Peyer's patch (tissue), 4 donors: ENCODE results near the gene TEX264. TPM values are rescaled to one million over a fixed set of nuclear protein-coding genes. Genes with fewer than 3 reads are reported as not detected.

ENCODE experiments used
- DNase-seq, 3 donors: peaks; one replicate each; pipeline ENCODE4 v3.0.0-alpha.2; 2017 to 2019
- H3K27ac ChIP-seq, 4 donors: fragments of 200-600 bp; sonication (generic); one replicate each; pipeline ENCODE4 v1.5.1; 2016 to 2019
- H3K27me3 ChIP-seq, 2 donors: fragments of 200-600 bp; sonication (generic); one replicate each; pipeline ENCODE4 v1.5.1; 2019
- H3K36me3 ChIP-seq, 3 donors: fragments of 200-600 bp; sonication (generic); one replicate each; pipeline ENCODE4 v1.5.1; 2016 to 2019
- H3K4me1 ChIP-seq, 4 donors: fragments of 200-600 bp; sonication (generic); one replicate each; pipeline ENCODE4 v1.5.1; 2016 to 2019
- H3K4me3 ChIP-seq, 4 donors: fragments of 200-600 bp; sonication (generic); 1 replicate in 3 of 4; 2 replicates in 1 of 4; pipeline ENCODE4 v1.5.1; 2016 to 2019; ENCODE audit warnings: mild to moderate bottlenecking in 1 of 4
- H3K9me3 ChIP-seq, 4 donors: fragments of 200-600 bp; sonication (generic); one replicate each; pipeline ENCODE4 v1.5.1; 2016 to 2019; ENCODE audit warnings: mild to moderate bottlenecking in 1 of 4
- CTCF ChIP-seq, 6 experiments: fragments of 450-650 bp in 4 of 6; fragments of 200-600 bp in 2 of 6; sonication (generic) in 1 of 6; IDR thresholded peaks; one replicate each; pipeline ENCODE4 v1.5.1; 2017 to 2019; ENCODE audit warnings: antibody characterized with exemption in 6 of 6, mild to moderate bottlenecking in 3 of 6, moderate library complexity in 1 of 6
- POLR2A ChIP-seq, 2 donors: fragments of 450-650 bp; IDR thresholded peaks; one replicate each; pipeline ENCODE4 v1.5.1; 2017; ENCODE audit warnings: antibody characterized with exemption in 2 of 2, mild to moderate bottlenecking in 2 of 2, moderate library complexity in 2 of 2
- small RNA-seq, 2 donors: library from RNA; depleted of rRNA; stranded (forward); fragments of <200 nt; gene quantifications; one replicate each; pipeline ENCODE3, GENCODE V24; 2016
- total RNA-seq, 4 donors: library from RNA; depleted of rRNA; stranded (reverse); fragments of >200 nt; gene quantifications; one replicate each; pipeline ENCODE4 v1.1.0, GENCODE V29; 2016

The TEX264 gene
- total RNA-seq, 4 donors from 2014 or later: 22.3 to 118 (median 83.2) TPM

- Histone ChIP-seq H3K27ac (no peak overlapping the region), H3K27me3 (no peaks in the 10 kb centered on the region), H3K9me3 (no peaks in the 10 kb centered on the region), H3K36me3 (no peaks in the 10 kb centered on the region), H3K4me1 (no peaks in the 10 kb centered on the region), H3K4me3 (no peak overlapping the region)
- no peak for DNase-seq
- TF ChIP-seq POLR2A (IDR thresholded peaks at IDR 0.05): no peak
- TF ChIP-seq CTCF (IDR thresholded peaks at IDR 0.05): no peak
These were observed 79.8 kb downstream of the TEX264 start for GRCh38 chr3:51750878-51751277.

- Histone ChIP-seq H3K4me3 (no peak overlapping the region), H3K27ac (no peak overlapping the region), H3K36me3 (no peaks in the 10 kb centered on the region), H3K9me3 (no peaks in the 10 kb centered on the region), H3K27me3 (no peaks in the 10 kb centered on the region), H3K4me1 (no peaks in the 10 kb centered on the region)
- TF ChIP-seq CTCF (IDR thresholded peaks at IDR 0.05) (no peak), POLR2A (IDR thresholded peaks at IDR 0.05) (no peak)
- no peak for DNase-seq
These were observed 80.2 kb downstream of the TEX264 start for GRCh38 chr3:51751287-51751686.

Small RNA genes lying within 50 kb of the gene (small RNA-seq; reads per million reads assigned to genes)
- 2,011 to 6,730 reads per million in 2 donors for gene RNA5SP132

Other genes starting within 250 kb of the TEX264 start
- 10 to 100 TPM; 12.6 to 31.4 (median 17.5) TPM for gene DCAF1, start 171.2 kb upstream of the TEX264 start, total RNA-seq
- gene RAD54L2, start 132.5 kb upstream of the TEX264 start, total RNA-seq: 10 to 100 TPM; 22.1 to 57.8 (median 26.5) TPM
- gene GRM2, start 35.8 kb downstream of the TEX264 start, total RNA-seq: 1 to 10 TPM in 1 of 4 donors, under 1 TPM in 2, not detected in 1; 0.54 to 2.5 (median 0.57) TPM
- not detected for gene IQCF6, start 108.0 kb downstream of the TEX264 start, total RNA-seq
- not detected for gene IQCF2, start 190.4 kb downstream of the TEX264 start, total RNA-seq
- gene IQCF5, start 204.3 kb downstream of the TEX264 start, total RNA-seq: not detected
- gene IQCF1, start 232.1 kb downstream of the TEX264 start, total RNA-seq: not detected